ENCODE data around the gene KCNK3.

DNA sequence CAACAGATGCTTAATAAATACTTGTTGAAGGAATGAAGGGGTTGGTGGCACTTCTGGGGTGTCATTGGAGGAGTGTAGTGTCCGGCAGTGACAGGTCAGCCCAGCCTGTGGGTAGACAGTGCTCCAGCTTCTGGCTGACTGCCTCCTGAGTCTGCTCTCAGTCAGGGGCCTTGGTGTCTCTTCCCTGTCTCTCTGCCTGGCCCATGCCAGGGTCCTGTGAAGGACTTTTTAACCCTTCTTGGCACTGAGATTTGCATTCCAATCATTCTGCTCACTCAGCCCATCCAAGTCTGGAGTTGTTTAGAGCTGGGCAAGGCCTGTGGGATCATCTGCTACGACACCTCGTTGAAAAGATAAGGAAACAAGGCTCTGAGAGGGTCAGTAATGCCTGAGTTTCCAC is 1.4 kb upstream of the KCNK3 start:
- TF ChIP-seq, protein P1, sequence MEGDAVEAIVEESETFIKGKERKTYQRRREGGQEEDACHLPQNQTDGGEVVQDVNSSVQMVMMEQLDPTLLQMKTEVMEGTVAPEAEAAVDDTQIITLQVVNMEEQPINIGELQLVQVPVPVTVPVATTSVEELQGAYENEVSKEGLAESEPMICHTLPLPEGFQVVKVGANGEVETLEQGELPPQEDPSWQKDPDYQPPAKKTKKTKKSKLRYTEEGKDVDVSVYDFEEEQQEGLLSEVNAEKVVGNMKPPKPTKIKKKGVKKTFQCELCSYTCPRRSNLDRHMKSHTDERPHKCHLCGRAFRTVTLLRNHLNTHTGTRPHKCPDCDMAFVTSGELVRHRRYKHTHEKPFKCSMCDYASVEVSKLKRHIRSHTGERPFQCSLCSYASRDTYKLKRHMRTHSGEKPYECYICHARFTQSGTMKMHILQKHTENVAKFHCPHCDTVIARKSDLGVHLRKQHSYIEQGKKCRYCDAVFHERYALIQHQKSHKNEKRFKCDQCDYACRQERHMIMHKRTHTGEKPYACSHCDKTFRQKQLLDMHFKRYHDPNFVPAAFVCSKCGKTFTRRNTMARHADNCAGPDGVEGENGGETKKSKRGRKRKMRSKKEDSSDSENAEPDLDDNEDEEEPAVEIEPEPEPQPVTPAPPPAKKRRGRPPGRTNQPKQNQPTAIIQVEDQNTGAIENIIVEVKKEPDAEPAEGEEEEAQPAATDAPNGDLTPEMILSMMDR (conservative IDR thresholded peaks at IDR 0.05 in 1 of 2, IDR thresholded peaks at IDR 0.05 in 1 of 2; ENCODE audit: low read depth in 1 of 2, low read length in 2 of 2) = no peak
- no peak for TF ChIP-seq EZH2 (IDR thresholded peaks at IDR 0.05; ENCODE audit: low read length, missing control alignments)
